DMS 273 (cell line): ENCODE data around the gene SLC39A1.
"Not testable (repeated sequence)": the region's sequence is repeated elsewhere in the genome, so short reads cannot be mapped to it uniquely, and the experiment has no call there.

Experiments
- DNase-seq: peaks from one replicate; lab custom pipeline; 2025; ENCODE audit not compliant: unreplicated experiment; lab: John Stamatoyannopoulos, UW

The SLC39A1 gene

GRCh38 chr1:153963030-153963849, at the start of gene SLC39A1:
SLC39A1 (minus strand) TSS chr1:153963537; CDS start chr1:153962715, 822 bp downstream.
- peak; percentile 99 for DNase-seq

- not testable (repeated sequence) for DNase-seq
Measured at GRCh38 chr1:154012543-154012942, 49.2 kb upstream of the SLC39A1 start.

- no peak for DNase-seq
Measured at GRCh38 chr1:154012129-154012528, 48.8 kb upstream of the SLC39A1 start.

GRCh38 chr1:154006136-154006535, 42.8 kb upstream of the SLC39A1 start:
- DNase-seq: no peak

DNA sequence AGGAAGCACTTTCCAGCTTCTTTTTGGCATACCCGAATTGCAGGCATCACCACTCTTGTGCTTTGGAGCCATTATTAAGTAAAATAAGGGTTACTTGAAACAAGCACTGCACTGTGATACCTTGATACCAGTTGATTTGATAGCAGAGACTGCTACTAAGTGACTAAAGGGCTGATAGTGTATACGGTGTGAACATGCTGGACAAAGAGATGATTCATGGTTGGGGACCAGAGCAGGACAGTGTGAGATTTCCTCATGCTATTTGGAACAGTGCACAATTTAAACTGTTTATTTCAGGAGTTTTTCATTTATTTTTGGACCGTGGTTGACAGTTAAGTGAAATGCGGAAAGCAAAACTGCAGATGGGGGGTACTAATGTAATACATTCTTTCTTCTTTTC, 37.1 kb upstream of the SLC39A1 start:
- no peak for DNase-seq

DNA sequence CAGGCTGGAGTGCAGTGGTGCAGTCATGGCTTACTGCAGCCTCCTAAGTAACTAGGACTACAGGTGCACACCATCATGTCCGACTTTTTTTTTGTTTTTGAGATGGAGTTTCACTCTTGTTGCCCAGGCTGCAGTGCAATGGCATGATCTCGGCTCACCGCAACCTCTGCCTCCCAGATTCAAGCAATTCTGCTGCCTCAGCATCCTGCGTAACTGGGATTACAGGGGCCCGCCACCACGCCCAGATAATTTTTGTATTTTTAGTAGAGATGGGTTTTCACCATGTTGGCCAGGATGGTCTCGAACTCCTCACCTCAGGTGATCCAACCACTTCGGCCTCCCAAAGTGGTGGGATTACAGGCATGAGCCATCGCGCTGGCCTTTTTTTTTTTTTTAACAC, 33.5 kb upstream of the SLC39A1 start:
- not testable (repeated sequence) for DNase-seq

- DNase-seq: no peak
Measured at GRCh38 chr1:153995640-153996039, 32.3 kb upstream of the SLC39A1 start.

- DNase-seq: no peak
Measured at GRCh38 chr1:153995202-153995601, 31.9 kb upstream of the SLC39A1 start.

- no peak for DNase-seq
Measured at GRCh38 chr1:153991806-153992205, 28.5 kb upstream of the SLC39A1 start.

- no peak for DNase-seq
Measured at GRCh38 chr1:153991151-153991630, 27.9 kb upstream of the SLC39A1 start.

- DNase-seq: peak; percentile 99
Measured at GRCh38 chr1:153990468-153991150, 27.3 kb upstream of the SLC39A1 start, which contains the start of gene RPS27. RPS27 (plus strand) TSS chr1:153990762; CDS start chr1:153990797, 35 bp downstream.

GRCh38 chr1:153987621-153988020, 24.3 kb upstream of the SLC39A1 start:
- no peak for DNase-seq

DNA sequence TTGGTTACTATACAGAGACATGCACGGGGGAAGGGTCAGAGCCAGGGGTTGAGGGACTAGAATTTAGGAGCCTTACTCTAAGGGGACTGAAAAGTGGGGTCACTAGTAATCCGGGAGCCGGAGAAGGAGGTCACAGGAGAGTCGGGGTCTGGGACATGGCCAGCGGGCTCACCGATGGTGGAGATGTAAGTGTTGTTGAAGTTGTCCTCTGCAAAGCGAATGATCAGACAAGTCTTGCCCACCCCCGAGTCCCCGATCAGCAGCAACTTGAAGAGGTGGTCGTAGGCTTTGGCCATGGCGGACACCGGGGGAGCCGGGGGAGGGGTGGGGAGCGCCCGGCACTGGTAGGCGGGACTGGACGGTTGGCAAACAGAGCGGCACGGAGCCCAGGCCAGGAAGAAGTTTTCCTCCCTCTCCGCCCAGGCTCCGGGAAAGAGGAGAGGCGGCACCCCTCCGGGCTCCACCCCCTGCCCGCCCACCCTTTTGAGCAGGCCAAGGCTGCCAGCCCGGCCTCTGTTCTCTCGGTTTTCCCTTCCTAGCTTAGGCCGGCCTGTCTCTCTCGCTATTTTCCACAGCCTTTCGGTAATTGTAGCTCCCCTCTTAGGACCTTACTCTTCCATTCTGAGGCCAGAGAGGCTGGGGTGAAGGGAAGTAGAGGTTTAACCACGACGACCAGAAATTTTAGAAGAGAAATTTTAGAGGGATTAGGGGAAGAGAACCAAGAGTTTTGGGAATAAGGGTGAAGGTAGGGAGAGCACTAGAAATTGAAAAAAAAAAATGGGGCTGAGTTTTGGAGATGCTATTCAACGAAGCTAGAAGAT, 22.8 kb upstream of the SLC39A1 start, which contains the start of gene RAB13:
TSS of gene RAB13 (minus strand) at position 399 of the 821 bp plus-strand sequence. CDS start at position 296, 103 bp downstream.
- peak; percentile 94 for DNase-seq

GRCh38 chr1:153985341-153985912, 22.1 kb upstream of the SLC39A1 start:
- DNase-seq: no peak

GRCh38 chr1:153984123-153984894, 21.0 kb upstream of the SLC39A1 start:
- no peak for DNase-seq

DNA sequence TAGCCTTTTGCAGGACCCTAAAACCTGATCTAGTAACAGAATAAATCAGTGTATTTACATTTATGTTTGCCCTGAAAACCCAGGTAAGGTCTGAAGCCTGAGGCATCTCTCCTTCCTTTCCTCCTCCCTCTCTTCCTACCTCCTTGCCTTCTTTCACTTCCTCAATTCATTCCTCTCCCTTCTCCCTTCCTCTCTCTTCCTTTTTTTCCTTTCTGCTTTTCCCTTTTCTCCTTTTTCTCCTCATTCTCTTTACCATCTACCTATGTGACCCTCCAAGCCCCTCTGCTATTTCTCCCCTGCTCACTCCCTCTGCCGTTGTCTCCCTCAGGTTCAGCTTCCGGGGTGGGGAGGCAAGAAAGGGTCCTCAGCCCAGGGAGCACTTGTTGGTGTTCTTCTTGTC, 18.4 kb upstream of the SLC39A1 start:
- not testable (repeated sequence) for DNase-seq

DNA sequence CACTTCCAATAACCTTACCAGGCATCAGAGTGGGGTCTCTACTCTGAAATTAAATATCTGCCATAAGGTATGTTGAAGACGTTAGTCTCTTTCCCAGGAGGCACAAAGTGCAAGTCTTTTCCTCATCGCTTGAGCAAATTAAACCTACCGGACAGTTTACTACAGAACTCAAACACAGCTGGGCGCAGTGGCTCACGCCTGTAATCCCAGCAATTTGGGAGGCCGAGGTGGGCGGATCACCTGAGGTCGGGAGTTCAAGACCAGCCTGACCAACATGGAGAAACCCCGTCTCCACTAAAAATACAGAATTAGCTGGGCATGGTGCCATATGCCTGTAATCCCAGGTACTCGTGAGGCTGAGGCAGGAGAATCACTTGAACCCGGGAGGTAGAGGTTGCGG, 15.8 kb upstream of the SLC39A1 start:
- DNase-seq: not testable (repeated sequence)

GRCh38 chr1:153978274-153978909, 15.1 kb upstream of the SLC39A1 start:
- no peak for DNase-seq
